GM18868 (cell line): Measurements from ENCODE around the gene PCTP.
A peak's percentile ranks its signal among the peaks of the same experiment; 100 is the strongest.

ENCODE experiments used
- ATAC-seq: cut with Tn5 transposase; IDR thresholded peaks from one replicate; pipeline ENCODE4 v1.9.1; 2021; ENCODE audit warnings: mild to moderate bottlenecking, moderate library complexity; ENCODE audit not compliant: unreplicated experiment

Gene PCTP

DNA sequence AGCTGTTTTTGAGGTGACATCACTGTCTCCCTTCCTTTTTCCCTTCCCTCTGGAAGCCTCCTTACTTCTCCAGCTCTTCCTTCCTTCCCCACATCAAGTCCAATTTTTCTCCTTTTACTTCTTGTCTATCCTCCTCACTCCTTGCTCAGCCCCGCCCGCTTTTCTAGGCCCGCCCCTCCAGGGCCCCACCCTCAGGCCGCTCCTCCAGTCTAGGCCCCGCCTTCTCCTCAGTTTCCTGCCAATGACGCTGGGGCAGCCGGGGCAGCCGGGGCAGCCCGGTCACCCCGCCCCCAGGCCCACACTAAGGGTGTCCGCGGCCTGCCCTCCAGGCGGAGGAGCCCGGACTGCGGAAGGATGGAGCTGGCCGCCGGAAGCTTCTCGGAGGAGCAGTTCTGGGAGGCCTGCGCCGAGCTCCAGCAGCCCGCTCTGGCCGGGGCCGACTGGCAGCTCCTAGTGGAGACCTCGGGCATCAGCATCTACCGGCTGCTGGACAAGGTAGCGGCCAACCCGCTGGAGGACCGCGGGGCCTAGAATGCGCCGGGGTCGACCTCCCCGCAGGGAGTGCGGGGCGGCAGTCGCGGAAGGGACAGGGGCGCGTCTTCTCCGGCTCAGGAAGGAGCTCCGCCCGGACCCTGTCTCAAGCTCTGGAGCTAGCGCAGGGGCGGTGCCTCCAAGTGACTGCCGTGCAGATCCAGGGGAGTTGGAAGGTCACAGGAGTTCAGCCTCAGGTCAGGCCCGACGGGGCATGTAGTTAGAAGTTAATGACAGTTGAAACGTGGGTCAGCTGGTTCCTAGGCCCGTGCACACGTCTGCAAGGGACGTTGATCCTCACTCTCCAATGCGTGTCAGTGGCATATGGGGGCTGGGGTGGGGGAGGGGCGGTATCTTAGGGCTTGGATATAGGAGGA, at the start of gene PCTP:
PCTP (plus strand) TSS at position 302 of the 908 bp plus-strand sequence; CDS start at position 355, 53 bp downstream.
- peak; percentile 99 for ATAC-seq

DNA sequence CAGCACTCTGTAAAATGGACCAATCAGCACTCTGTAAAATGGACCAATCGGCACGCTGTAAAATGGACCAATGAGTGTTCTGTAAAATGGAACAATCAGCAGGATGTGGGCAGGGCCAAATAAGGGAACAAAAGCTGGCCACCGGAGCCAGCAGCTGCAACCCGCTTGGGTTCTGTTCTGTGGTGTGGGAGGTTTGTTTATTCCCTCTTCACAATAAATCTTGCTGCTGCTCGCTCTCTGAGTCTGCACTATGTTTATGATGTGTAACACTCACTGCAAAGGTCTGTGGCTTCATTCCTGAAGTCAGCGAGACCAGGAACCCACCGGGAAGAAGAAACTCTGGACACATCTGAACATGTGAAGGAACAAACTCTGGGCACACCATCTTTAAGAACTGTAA, 48.7 kb upstream of the PCTP start:
- no peak for ATAC-seq

DNA sequence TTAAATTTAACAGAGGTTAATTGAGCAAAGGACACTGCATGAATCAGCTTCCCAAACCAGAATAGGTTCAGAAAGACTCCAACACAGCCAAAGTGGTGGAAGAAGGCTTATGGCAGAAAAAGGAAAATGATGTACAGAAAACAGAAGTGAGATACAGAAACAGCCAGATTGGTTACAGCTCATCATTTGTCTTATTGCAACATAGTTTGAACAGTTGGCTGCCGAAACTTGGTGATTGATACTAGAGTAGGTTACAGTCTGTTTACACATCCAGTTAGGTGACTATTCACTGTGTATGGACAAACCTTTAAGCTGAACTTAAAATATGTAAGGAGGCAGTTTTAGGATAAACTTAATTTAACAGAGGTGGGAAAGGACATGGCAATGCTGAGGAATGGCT, 46.5 kb upstream of the PCTP start:
- ATAC-seq: no peak

DNA sequence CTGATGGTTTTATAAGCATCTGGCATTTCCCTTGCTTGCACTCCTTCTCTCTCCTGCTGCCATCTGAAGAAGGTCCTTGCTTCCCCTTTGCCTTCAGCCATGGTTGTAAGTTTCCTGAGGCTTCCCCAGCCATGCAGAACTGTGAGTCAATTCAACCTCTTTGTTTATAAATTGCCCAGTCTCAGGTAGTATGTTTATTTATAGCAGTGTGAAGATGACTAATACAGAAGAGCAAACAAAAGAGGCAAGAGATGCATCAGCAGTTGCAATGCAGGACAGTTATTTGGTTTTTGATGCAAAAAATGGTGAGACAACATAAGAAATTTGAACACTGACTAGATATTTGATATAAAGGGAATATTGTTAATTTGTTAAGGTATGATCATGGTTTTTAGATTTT, 45.0 kb upstream of the PCTP start:
- peak; percentile 93 for ATAC-seq

DNA sequence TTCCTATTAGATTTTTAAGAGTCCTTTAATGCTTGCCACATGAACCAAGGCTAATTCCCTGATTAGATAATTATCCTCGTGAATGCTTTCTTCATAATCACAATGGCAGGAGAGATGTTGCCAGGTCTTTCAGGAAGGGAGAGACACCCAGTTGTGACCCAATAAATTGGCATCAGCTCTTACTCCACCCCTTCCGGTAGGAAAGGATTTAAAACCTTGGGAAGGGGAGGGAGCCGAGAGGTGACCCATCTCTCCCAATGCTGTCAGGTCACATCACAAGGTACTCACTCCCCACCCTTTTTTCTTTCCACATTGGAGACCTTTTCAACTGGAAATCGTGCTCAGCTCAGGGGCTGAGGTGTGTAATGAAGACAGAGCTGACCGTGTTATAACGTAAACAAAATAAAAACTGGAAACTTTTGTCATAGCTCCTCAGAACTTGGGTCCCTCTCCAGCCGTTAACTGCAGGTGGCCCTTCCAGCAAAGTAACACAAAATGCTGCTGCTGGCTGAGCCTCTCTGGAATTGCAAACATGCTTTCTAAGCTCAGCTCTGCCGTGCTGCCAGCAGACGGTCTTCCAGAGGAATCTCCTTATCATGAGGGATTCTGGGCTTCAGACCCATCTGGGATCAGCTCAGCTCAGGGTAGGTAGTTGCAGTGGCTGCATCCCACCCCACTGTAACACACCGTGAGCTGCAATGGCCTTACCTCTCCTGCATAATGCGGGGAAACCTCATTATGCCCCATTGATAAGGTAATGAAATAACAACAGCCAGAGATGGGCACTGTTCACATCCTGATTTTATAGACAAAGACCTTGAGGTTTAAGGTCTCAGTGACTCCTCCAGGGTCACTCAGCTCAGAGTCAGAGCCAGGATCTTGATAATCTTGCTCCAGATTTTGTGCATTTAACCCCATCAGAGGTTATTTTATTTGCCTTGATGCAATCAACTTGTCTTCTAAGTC, 43.8 kb upstream of the PCTP start:
- no peak for ATAC-seq

DNA sequence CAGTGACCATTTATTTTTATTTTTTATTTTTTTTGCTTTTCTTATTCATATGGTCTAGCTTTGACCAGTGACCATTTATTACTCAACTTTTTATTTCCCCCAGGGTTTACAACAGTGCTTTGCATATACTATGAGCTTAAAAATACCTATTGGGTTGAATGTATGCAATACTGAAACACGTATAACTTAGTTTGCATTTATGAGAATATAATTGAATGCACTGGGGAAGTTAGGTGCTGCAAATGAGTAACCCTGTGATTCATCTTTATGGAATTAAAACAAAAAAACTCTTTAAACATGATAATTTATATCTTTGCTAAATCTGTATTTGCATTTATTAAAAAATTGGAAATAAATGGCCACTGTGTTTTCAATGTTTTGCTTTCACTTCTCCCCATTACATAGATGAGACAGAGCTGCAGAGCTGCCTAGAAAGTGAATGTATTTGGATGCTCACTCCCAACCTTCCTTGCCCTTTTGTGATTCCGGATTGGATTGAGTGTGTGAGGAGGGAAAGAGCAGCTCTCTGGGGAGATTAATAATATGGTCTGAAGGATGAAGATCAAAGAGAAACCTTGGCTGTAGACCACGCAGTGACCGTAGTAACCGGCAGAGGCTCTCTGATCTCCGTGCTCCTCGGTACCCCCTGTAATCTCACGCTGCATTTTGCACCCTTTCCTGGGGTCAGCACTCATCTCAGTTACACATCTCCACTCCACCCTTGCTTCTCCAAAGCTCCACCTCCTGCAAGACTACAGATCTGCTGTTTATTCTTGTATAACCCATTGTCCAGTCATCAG, 42.5 kb upstream of the PCTP start:
- ATAC-seq: no peak

DNA sequence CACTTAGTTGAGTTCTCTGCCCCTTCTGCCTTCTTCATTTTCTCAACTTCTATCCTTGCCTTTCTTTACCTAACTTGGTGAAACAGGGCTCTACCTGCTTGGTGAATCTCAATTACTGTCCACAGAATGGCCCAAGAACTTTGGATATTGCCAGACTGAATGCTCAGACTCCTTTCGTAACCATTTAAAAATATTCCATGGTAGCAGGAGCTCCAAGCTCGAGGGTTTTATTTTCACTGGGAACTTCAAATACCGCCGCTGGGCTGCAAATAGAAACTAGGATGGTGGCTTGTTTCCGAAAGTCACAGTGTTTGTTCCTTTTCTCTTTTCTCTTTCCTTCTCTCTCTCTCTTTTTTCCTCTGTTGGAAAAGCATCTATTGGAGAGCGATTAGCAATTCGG, 41.4 kb upstream of the PCTP start:
- ATAC-seq: no peak

DNA sequence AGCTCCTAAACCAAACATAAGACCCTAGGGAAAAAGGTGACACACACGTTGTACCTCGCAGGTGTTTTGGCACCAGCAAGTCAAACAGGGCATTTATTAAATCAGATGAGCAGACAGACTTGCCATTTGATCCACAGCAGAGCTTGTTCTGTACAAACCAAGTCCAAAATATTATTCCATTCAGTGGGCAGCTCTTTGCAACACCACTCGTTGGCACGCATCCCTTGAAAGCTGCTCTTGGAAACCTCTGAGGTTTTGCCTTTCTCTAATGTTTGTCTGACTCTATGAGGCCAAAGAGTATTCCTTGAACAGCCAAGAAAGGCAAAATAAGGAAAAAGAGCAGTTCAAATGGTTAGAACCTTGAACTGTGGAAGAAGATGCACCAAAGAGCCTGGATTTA, 40.9 kb upstream of the PCTP start:
- no peak for ATAC-seq

DNA sequence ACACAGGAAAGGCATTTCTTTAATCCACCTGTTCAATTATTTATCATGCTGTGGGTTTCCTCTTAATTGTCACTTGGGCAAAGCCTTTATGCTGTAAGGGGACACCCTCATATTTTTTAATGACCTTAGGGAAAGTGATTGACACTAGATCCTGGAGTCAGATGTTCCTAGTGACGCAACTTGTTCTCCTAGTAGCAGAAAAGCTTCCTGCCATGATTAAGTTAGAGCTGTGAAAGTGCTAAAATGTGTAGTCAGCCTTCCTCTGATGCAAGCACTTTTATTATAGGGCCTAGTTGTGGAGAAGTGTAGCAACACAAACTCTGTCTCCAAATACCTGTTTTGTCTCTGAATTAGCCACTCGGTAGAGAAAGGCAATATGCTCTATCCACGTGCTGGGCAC, 40.4 kb upstream of the PCTP start:
- ATAC-seq: no peak

DNA sequence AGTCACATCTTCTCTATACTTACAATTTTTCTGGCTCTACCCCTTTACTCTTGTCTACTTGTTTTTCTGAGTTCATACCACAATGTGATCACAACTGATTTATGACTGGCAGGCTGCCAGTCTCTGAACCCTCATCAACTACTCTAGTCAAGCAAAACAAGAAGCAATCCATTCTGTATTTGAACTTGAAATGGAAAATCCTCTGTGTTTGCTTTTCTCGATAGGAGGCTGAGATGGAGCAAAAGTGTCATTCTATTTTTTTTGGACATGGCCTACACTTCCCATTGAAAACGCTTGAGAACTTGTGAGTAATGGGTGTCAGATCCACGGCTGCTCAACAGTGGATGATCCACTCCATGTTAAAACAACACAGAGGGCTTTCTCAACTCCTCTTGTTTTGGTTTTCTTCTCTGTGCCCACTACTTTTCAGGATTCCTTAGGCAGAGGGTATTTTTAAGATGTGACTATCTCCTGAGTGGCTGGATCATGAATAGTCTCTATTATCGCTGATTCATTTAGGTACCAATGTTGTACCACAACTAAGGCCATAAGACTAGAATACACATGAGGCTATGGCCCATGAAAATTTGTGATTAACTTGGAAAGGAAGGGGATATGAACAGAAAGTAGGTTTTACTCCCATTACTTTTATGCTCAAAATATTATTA, 39.9 kb upstream of the PCTP start:
- ATAC-seq: no peak

DNA sequence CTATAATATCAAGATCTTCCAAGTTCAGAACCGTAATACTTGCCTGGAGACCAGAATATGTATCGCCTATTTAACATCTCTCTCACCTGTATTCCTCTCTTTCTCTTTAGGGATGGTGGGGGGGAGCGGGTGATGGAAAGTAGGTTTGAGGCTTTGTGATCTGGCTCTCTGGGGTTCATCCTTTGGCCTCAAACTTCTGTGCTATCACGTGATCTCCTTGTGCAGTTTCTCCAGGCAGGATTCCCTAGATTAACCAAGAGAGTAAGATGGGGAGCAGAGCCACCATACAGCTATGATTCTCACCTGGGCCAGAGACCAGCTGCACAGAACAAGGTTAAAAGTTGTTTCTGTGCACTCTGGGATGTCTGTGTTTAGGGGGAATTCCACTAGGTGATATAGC, 33.4 kb upstream of the PCTP start:
- no peak for ATAC-seq

DNA sequence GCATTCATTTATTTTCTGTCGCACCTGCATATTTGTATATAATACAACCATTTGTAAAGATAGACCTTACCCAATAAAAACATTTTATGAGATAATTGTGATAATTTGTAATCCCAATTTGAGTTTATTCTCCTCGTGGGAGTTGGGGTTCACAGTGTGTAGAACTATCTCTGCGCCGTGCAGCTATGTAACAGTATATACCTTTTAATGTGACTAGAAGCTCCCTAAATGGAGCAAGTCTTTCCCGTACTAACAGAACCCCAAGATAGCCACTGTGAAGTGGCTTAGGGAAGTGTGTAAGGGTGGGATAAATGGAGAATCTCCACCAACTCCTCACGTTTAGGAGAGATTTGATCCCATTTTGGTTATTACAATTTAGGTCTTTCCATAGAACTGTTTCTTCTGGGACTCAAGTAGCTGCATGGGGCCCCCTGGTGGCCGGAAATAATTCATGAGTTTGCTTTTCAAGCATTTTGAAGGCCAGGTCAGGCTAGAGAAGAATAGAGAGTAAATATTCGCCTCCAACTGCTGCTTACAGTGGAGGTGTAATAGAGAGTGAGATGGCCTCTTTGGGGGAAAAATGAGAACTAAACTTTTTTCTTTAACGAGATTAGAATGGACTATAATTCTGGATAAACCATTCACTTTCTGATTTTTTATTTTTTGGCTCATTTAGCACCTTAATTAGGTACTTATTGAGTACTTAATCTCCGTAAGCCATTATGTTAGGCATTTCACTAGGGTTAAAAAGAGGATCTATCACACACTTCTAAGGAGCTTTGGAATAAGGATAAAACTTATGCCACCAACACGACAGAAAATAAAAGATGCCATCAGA, 32.7 kb upstream of the PCTP start:
- ATAC-seq: no peak

DNA sequence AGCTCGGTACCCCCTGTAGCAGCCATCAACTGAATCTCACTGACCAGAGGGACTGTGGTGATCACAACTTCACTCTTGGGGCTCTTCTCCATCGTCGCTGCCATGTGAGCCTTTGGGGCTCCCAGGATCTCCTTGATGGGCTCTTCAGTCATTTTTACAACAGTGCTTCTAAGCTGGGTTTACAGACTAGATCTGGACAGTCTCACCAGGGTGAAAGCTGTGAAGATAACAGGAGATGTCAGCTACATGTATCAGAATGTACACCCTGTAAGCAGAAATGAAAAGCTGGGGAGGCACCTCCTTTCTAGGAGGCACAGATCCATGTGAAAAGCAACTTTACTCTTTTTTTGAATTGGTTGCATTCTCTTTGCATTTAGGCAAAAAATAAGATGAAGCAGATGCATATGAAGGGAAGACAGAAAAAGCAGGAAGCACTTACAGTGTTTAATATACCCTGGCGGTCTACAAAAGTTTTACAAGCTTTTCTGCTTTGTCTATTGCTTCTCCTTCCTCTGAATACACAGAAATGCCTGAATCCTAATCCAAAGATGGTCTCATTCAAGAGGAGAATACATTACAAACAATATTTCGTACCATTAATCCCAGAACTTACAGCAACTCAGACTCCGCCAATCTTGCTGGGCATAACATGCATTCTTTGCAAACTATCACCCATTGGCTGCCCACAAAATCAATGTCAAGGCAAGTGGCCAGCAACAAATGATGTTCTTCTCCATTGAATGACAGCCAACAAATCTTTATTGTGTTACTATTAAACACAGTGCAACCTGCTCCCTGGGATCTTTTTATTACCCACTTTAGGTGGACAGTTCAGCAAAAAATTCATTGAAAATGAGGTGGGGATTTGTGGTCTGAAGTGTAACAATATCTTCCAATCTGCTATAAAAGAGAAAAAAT, 29.7 kb upstream of the PCTP start:
- ATAC-seq: no peak

DNA sequence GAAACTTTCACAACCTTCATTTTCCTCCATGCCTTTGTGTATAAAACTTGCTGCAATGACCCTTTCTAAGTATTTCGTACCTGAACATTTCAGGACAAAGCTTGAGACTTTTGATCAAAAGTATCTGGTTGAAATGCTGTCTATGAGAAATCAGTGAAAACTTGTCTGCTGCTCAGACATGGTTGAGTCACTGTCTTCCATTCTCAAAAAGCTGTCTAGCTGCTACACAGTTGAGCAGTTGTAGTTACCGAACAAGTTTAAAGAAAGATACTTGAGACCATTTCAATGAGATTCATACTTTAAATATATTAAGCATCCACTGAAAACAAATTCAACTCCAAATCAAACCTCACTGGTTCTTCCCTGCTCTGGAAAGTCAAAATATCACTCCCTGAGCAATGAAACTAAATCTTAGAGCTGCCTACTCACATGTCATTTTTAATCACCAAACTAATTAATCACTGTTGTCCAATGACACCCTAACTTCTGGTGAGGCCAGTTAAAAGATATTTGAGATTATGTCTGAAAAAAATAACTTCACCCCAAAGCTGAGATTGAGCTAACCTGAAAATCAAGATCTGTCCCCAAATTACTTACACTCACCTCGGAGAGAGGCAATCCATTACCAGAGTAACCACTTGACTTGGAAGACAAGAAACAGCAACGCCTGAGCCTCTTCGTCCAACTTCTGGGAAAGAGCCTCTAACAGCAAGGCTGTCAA, 28.7 kb upstream of the PCTP start:
- ATAC-seq: no peak

DNA sequence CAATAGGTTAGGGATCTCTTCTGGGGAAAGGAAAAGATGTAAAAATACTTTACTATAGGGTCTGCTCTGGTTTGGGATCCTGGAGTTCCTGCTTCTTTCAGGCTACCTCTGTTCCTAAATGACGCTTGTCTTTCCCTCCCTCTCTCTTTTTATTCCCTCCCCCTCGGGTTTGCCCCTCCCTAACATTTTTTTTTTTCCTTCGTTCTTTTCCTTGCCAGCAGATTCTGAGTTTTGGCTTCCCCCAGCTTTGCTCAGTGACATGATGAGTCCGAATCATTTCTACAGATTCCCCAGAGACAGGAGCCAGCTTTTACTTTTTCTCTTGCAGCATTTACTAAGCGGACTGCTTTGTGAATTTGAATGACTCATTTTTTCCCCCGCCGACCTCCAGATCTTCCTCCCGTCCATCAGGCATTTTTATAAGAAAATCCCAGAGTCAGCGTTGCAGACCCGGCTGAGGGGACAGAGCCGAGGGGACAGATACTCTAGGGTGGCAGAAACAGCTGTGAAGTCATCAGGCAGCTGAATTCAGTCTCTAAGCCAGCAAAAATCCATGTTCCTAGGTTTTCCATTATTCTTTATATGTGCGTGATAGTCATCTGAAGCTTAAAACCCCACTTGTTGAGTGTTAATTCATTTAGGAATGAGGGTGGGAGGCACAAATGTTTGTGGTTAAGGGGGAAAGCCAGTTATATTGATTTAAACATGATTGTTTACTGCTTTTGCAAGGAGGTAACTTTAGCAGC, 27.9 kb upstream of the PCTP start, which contains the start of gene TMEM100:
TMEM100 (minus strand) TSS at position 123 of the 746 bp plus-strand sequence. CDS start 1,794 bp downstream, outside the sequence.
- ATAC-seq: no peak

DNA sequence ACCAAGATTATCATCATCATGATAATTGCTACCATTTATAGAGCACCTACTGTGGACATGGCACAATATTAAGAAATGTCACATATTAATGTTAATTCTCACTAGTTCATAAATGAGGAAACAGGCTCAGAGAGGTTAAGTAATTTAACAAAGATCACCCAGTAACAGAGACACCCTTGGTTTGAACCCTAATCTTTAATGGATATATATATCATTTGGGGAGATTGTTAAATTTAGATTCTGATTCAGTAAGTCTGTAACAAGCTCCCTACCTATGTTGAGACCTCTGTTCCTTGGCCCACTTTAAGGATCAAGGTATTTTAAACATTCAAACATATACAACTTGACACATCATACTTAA, 27.4 kb upstream of the PCTP start:
- no peak for ATAC-seq

DNA sequence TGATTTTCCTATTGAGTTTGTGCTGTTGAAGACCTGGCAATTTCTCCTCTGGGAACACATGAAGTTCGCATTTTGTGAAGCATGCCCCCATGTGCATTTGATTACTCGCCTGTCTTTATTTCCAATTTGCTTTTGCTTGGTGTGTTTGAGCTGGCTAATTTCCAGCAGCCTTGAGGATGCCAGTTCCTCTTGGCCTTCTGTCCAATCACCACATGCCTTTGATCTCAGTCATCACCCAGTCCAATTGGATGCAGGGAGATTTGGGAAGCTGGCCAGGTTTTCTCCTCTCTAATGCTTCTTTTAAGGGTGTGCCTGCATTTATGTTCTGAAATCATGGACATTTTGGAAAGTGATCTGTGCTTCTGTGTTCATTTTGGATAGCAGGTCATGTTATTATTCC, 24.4 kb upstream of the PCTP start:
- no peak for ATAC-seq
